Activated CD8-positive, alpha-beta T cell treated with anti-CD3 and anti-CD28 coated beads for 36 hours (primary cell): ENCODE results near the gene DHX38. TPM values are rescaled to one million over a fixed set of nuclear protein-coding genes. Genes with fewer than 3 reads are reported as not detected.

ENCODE experiments used
- ATAC-seq: fragments of 200-7000 bp; cut with Tn5 transposase; one replicate; pipeline ENCODE4 v1.10.0; 2021; ENCODE audit warnings: mild to moderate bottlenecking, moderate library complexity
- CTCF ChIA-PET: fragments of 350-600 bp; sonication (Branson Sonifier 250); formaldehyde crosslinking; loops from one replicate; lab custom pipeline; 2021; ENCODE audit warnings: antibody characterized with exemption; lab: Charles Lee
- POLR2A ChIA-PET: fragments of 350-600 bp; sonication (Branson Sonifier 250); formaldehyde crosslinking; loops from one replicate; lab custom pipeline; 2021; ENCODE audit warnings: antibody characterized with exemption; lab: Charles Lee
- DNase-seq: peaks from one replicate; pipeline ENCODE4 v3.0.0-alpha.2; 2020
- H3K27ac Mint-ChIP-seq: one replicate; pipeline ENCODE4 v1.8.0; 2021; ENCODE audit warnings: mild to moderate bottlenecking, mixed read lengths
- H3K27me3 Mint-ChIP-seq: one replicate; pipeline ENCODE4 v1.8.0; 2021; ENCODE audit warnings: mixed read lengths
- H3K36me3 Mint-ChIP-seq: one replicate; pipeline ENCODE4 v1.8.0; 2021; ENCODE audit warnings: low read depth, mixed read lengths
- H3K4me1 Mint-ChIP-seq: one replicate; pipeline ENCODE4 v1.8.0; 2021; ENCODE audit warnings: low read depth, mixed read lengths
- H3K4me3 Mint-ChIP-seq: one replicate; pipeline ENCODE4 v1.8.0; 2021; ENCODE audit warnings: mild to moderate bottlenecking, moderate library complexity, mixed read lengths
- H3K9me3 Mint-ChIP-seq: one replicate; pipeline ENCODE4 v1.8.0; 2021; ENCODE audit warnings: mixed read lengths
- CTCF ChIP-seq: fragments of 200-600 bp; IDR thresholded peaks from one replicate; pipeline ENCODE4 v1.8.0; 2022; ENCODE audit warnings: antibody characterized with exemption, mild to moderate bottlenecking
- intact Hi-C: fragments of 100-400 bp; cut with micrococcal nuclease; formaldehyde crosslinking; loops from one replicate; pipeline ENCODE4 v1.10.0; 2022
- total RNA-seq, 2 experiments: library from RNA; stranded (reverse); gene quantifications; one replicate each; pipeline ENCODE4 v1.2.3, GENCODE V29; 2021

DHX38 gene
- total RNA-seq, 2 experiments from 2014 or later, result 70.4 to 71.8 TPM

DNA sequence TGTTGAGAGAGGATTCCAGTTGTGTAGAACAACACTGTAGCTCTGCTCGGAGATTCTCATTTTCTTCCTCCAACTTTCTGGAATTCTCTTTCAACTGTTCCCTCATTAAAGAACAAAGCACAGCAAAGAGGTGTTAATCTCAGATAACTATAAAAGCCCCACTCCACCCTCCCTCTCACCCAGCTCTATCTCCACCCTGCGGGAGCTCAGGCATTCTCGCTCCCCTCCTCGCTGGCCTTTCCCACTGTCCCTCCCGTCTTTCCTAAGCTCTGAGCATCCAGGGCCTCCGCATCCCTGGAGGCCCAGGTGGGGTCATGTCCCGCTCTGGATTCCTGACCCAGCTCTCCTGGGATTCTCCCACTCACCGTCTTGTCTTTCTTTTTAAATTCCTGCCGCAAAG is 35.1 kb downstream of the DHX38 start:
- ChIA-PET CTCF (interaction anchor here (1.2 to 1.9 kb wide), 5 partner anchors 10 to 338 kb away, joined by 3 to 6 read pairs (median 3); no protein-coding TSS in a partner anchor), POLR2A (no interaction called here)
- no peak for TF ChIP-seq CTCF
- intact Hi-C loops, result loop anchor here (10.0 kb wide), 1 partner anchor 336 kb away; no protein-coding TSS in a partner anchor
- no peak overlapping the region for H3K4me3 Mint-ChIP-seq
- H3K9me3 Mint-ChIP-seq, result no peaks in the 10 kb centered on the region
- H3K36me3 Mint-ChIP-seq, result no peaks in the 10 kb centered on the region
- DNase-seq, result no peak
- H3K4me1 Mint-ChIP-seq, result no peaks in the 10 kb centered on the region
- no peak overlapping the region for H3K27ac Mint-ChIP-seq
- no peaks in the 10 kb centered on the region for H3K27me3 Mint-ChIP-seq
- ATAC-seq, result no peak

DNA sequence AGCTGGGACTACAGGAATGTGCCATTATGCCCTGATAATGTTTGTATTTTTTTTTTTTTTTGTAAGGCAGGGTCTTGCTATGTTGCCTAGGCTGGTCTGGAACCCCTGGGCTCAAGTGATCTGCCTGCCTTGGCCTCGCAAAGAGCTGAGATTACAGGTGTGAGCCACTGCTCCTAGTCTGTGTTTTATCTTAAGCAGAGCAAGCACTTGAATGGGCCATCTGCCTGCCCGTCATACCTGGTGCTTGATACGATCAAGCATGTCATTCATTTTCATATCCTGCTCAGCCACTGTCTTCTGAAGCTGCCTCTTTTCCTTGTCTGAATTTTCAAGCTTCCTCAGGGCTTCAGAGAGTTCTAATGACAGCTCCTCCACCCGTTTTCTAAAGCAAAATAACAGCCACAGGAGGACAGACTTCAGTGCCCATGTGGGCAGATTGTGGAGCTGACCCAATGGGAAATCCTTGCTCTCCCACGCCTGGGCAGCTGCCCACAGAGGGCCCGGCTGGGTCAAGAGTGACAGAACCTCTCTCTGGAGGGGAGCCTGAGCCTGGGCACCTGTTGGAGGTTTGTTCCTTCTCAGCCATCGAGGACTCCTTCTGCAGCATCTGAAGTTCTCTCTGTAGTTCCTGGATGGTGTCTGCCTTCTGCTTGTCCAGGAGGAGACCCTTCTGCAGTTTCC is 36.5 kb downstream of the DHX38 start:
- ATAC-seq (no peak), DNase-seq (no peak)
- H3K9me3 Mint-ChIP-seq, result no peaks in the 10 kb centered on the region
- TF ChIP-seq CTCF, result no peak
- H3K27me3 Mint-ChIP-seq, result no peaks in the 10 kb centered on the region
- no peaks in the 10 kb centered on the region for H3K4me1 Mint-ChIP-seq
- intact Hi-C loops, result loop anchor here (10.0 kb wide), 1 partner anchor 335 kb away; no protein-coding TSS in a partner anchor
- ChIA-PET POLR2A (no interaction called here), CTCF (interaction anchor here (1.4 kb wide), 1 partner anchor 35 kb away, joined by 3 read pairs; no protein-coding TSS in a partner anchor)
- no peaks in the 10 kb centered on the region for H3K36me3 Mint-ChIP-seq
- no peak overlapping the region for H3K27ac Mint-ChIP-seq
- no peak overlapping the region for H3K4me3 Mint-ChIP-seq

DNA sequence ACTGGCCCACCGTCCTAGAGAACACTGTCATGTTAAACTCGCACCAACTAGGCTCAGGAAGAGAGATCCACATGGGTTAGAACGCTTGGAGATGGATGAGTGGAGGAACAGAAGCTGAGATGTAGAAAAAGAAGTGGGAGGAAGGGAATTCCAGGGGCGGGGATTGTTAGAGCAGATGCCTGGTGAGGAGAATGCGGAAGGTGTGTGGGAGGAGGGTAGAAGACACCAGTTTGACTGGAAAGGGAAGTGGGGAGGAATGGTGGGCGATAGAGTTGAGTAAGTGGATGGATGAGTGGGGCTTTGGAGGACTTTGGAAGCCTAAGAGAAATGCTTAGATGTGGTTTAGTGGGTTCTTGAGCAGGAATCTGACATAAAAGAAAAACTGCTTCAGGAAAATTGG is 37.4 kb downstream of the DHX38 start:
- ChIA-PET CTCF (no interaction called here), POLR2A (no interaction called here)
- H3K27ac Mint-ChIP-seq, result no peak overlapping the region
- intact Hi-C loops, result no loop called here
- no peak overlapping the region for H3K4me3 Mint-ChIP-seq
- H3K27me3 Mint-ChIP-seq, result no peaks in the 10 kb centered on the region
- H3K9me3 Mint-ChIP-seq, result no peaks in the 10 kb centered on the region
- DNase-seq (no peak), ATAC-seq (no peak)
- no peak for TF ChIP-seq CTCF
- H3K4me1 Mint-ChIP-seq, result no peaks in the 10 kb centered on the region
- no peaks in the 10 kb centered on the region for H3K36me3 Mint-ChIP-seq

DNA sequence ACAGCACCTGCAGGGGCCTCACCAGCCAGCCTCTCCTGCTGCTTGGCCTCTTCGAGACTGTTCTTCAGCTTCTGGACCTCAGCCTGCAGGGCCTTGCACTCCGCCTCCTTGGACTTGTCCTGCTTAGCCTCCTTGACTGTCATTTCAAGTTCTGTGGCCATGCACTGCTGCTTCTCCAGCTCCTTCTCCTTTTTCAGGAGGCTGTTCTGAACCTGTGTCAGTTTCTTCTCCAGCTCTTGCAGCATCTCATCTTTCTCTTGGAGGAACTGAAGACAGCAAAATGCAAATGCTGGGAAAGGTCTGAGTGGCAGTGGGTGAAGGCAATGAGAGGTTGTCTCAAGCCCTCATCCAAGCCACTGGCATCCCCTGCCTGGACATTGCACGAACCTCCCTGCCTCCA is 39.1 kb downstream of the DHX38 start:
- Mint-ChIP-seq H3K36me3 (no peaks in the 10 kb centered on the region), H3K27ac (no peak overlapping the region), H3K4me3 (no peak overlapping the region), H3K4me1 (no peaks in the 10 kb centered on the region), H3K27me3 (no peaks in the 10 kb centered on the region), H3K9me3 (no peaks in the 10 kb centered on the region)
- ATAC-seq (no peak), DNase-seq (no peak)
- TF ChIP-seq CTCF, result no peak
- POLR2A ChIA-PET, result interaction anchor here (0.6 kb wide), 1 partner anchor 113 kb away, joined by 3 read pairs; no protein-coding TSS in a partner anchor
- intact Hi-C loops, result no loop called here
- CTCF ChIA-PET, result no interaction called here

DNA sequence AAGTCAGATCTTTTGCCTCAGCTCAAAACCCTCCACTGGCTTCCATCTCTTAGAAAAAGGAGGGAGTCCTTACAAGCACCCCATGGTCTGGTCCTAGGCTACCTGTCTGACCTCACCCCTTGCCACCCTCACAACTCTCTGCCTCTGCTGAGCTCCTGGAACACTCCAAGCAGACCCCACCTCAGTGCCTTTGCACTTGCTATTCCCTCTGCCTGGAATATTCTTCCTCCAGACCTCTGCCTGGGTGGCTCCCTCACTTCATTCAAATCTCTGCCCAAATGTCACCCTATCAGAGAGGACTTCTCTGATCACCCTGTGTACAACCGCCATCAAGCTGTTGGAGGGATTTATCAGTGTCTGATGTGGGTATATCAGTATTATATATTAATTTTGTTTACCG is 40.9 kb downstream of the DHX38 start:
- H3K4me3 Mint-ChIP-seq, result no peak overlapping the region
- POLR2A ChIA-PET, result no interaction called here
- no peak for TF ChIP-seq CTCF
- no peak overlapping the region for H3K27ac Mint-ChIP-seq
- H3K9me3 Mint-ChIP-seq, result no peaks in the 10 kb centered on the region
- no peaks in the 10 kb centered on the region for H3K36me3 Mint-ChIP-seq
- intact Hi-C loops, result no loop called here
- H3K4me1 Mint-ChIP-seq, result no peaks in the 10 kb centered on the region
- CTCF ChIA-PET, result interaction anchor here (2.2 kb wide), 1 partner anchor 9 kb away, joined by 12 read pairs; no protein-coding TSS in a partner anchor
- ATAC-seq, result no peak
- DNase-seq, result no peak
- H3K27me3 Mint-ChIP-seq, result no peaks in the 10 kb centered on the region
